Mammary epithelial cell (primary cell): ENCODE data around the gene TFB2M.

Experiments used
- EZH2 ChIP-seq: IDR thresholded peaks from 2 replicates; pipeline ENCODE4 v1.6.1; 2012; ENCODE audit warnings: low read length, inconsistent platforms, borderline replicate concordance
- TF ChIP-seq, protein P1 (sequence below), 2 donors: IDR thresholded peaks in 1 of 2; conservative IDR thresholded peaks in 1 of 2; 2 replicates each; pipeline ENCODE4 v1.5.1; 2011 to 2012; ENCODE audit warnings: inconsistent platforms in 2 of 2, low read length in 2 of 2, mild to moderate bottlenecking in 2 of 2, control low read depth in 1 of 2, low read depth in 1 of 2; ENCODE audit not compliant: insufficient read depth in 1 of 2; ENCODE audit errors: extremely low read depth in 1 of 2

DNA sequence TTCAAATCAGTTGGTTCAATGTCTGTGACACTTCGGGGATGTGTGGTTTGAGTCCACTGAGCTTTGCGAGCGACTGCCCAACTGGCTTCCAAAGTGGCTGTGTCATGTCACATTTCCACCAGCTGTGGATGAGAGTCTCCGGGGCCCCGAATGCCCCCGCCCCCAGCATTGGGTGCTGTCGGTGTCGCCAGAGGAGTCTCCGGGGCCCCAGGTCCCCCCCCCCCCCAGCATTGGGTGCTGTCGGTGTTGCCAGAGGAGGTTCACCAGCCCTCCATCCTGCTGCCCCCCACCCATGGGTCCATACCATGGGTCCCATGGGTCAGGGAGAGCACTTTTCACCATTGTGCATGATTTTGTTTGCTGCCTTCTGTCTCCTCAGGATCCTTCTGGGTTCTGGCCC, 49.9 kb downstream of the TFB2M start:
- TF ChIP-seq, protein P1, sequence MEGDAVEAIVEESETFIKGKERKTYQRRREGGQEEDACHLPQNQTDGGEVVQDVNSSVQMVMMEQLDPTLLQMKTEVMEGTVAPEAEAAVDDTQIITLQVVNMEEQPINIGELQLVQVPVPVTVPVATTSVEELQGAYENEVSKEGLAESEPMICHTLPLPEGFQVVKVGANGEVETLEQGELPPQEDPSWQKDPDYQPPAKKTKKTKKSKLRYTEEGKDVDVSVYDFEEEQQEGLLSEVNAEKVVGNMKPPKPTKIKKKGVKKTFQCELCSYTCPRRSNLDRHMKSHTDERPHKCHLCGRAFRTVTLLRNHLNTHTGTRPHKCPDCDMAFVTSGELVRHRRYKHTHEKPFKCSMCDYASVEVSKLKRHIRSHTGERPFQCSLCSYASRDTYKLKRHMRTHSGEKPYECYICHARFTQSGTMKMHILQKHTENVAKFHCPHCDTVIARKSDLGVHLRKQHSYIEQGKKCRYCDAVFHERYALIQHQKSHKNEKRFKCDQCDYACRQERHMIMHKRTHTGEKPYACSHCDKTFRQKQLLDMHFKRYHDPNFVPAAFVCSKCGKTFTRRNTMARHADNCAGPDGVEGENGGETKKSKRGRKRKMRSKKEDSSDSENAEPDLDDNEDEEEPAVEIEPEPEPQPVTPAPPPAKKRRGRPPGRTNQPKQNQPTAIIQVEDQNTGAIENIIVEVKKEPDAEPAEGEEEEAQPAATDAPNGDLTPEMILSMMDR (conservative IDR thresholded peaks at IDR 0.05 in 1 of 2, IDR thresholded peaks at IDR 0.05 in 1 of 2; ENCODE audit: extremely low read depth in 1 of 2, insufficient read depth in 1 of 2, low read depth in 1 of 2, low read length in 2 of 2), result no peak
- no peak for TF ChIP-seq EZH2
